Skeletal muscle cell (primary cell): ENCODE results near the gene ALDH3A1.

Experiments
- DNase-seq: peaks from one replicate; pipeline ENCODE4 v3.0.0-alpha.2; 2010; ENCODE audit warnings: low read depth
- H3K4me3 ChIP-seq: 2 replicates; pipeline ENCODE4 v1.5.1; 2011; ENCODE audit warnings: low read depth, mild to moderate bottlenecking, control low read depth, low read length, moderate library complexity

Gene ALDH3A1

GRCh38 chr17:19724501-19725420 is 23.3 kb downstream of the ALDH3A1 start:
- peak overlapping the region; percentile 10 for H3K4me3 ChIP-seq
- no peak for DNase-seq

- no peak for DNase-seq
- no peak overlapping the region for H3K4me3 ChIP-seq
These were observed 24.1 kb downstream of the ALDH3A1 start for GRCh38 chr17:19723964-19724363.

GRCh38 chr17:19720631-19721426 is 27.3 kb downstream of the ALDH3A1 start:
- DNase-seq = no peak

GRCh38 chr17:19720210-19720475 is 28.0 kb downstream of the ALDH3A1 start:
- DNase-seq = no peak

More at GRCh38 chr17:19720631-19721426, 27.3 kb downstream of the ALDH3A1 start:
- H3K4me3 ChIP-seq = no peak overlapping the region

GRCh38 chr17:19719355-19720209 is 28.5 kb downstream of the ALDH3A1 start:
- no peak overlapping the region for H3K4me3 ChIP-seq
- no peak for DNase-seq

More at GRCh38 chr17:19720210-19720475, 28.0 kb downstream of the ALDH3A1 start:
- H3K4me3 ChIP-seq = no peak overlapping the region

- no peak for DNase-seq
- H3K4me3 ChIP-seq = no peak overlapping the region
These were observed 29.3 kb downstream of the ALDH3A1 start for GRCh38 chr17:19718613-19719354.

- H3K4me3 ChIP-seq = no peak overlapping the region
- no peak for DNase-seq
These were observed 30.0 kb downstream of the ALDH3A1 start for GRCh38 chr17:19718041-19718612.

- no peak for DNase-seq
- no peak overlapping the region for H3K4me3 ChIP-seq
These were observed 30.6 kb downstream of the ALDH3A1 start for GRCh38 chr17:19717411-19717908.

- no peak overlapping the region for H3K4me3 ChIP-seq
- DNase-seq = no peak
These were observed 31.1 kb downstream of the ALDH3A1 start for GRCh38 chr17:19717031-19717360.

- DNase-seq = no peak
- no peak within 1 kb of the TSS for H3K4me3 ChIP-seq
These were observed 31.7 kb downstream of the ALDH3A1 start, which contains the start of gene SLC47A2 for GRCh38 chr17:19716108-19717030. SLC47A2 (minus strand) TSS chr17:19716584; CDS start chr17:19716555, 29 bp downstream.

- no peak overlapping the region for H3K4me3 ChIP-seq
- no peak for DNase-seq
These were observed 33.3 kb downstream of the ALDH3A1 start for GRCh38 chr17:19714542-19715411.

GRCh38 chr17:19713901-19714361 is 34.2 kb downstream of the ALDH3A1 start:
- no peak for DNase-seq
- H3K4me3 ChIP-seq = no peak overlapping the region

- DNase-seq = no peak
- H3K4me3 ChIP-seq = no peak overlapping the region
These were observed 34.6 kb downstream of the ALDH3A1 start for GRCh38 chr17:19713462-19713861.

GRCh38 chr17:19712436-19713004 is 35.6 kb downstream of the ALDH3A1 start:
- no peak for DNase-seq
- no peak overlapping the region for H3K4me3 ChIP-seq

GRCh38 chr17:19709841-19710240 is 38.3 kb downstream of the ALDH3A1 start:
- DNase-seq = no peak
- no peak overlapping the region for H3K4me3 ChIP-seq

- DNase-seq = no peak
- no peak overlapping the region for H3K4me3 ChIP-seq
These were observed 39.5 kb downstream of the ALDH3A1 start for GRCh38 chr17:19708431-19709175.
